ENCODE measurements around the gene GMDS. TPM values are rescaled to one million over a fixed set of nuclear protein-coding genes. Genes with fewer than 3 reads are reported as not detected.

GMDS gene
- total RNA-seq, 2 experiments from 2014 or later, result 33.2 to 33.5 TPM

DNA sequence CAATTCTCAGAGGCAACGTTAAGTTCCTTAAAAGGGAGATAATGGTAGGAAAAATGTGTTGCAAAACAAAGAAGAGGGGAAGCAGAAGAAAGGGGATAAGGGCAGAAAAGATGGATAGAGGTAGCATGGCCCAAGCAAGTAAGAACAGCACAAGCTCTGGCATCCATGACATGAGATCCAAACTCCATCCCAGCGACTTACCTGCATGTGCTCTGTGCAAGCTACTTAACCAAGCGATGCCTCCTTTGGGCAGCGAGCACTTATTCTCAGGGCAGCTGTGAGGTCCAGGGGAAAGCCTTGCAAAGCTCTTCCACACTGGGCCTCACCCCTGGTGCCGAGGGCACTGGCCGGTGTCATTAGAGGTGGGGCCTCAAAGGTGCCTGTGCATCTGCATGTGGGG is 340.5 kb downstream of the GMDS start:
- no peaks in the 10 kb centered on the region for H3K27me3 Mint-ChIP-seq

DNA sequence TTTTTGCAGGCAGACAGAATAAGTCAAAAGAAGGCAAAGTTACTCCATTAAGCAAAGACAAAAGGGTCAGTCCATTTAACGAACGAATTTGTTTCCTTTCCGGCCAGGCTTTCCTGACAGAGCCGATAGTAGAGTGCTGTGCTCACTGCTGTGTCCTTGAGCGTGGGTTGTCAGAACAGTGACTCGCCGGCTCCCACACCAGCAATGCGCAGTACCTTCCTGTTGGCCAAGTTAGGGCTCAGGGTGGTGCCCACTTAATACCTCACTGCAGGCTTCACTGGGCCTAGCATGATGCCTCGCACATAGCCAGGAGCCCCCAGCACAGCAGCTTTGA is 341.0 kb downstream of the GMDS start:
- H3K4me1 Mint-ChIP-seq, result no peaks in the 10 kb centered on the region
- ATAC-seq (no peak), DNase-seq (no peak)
- H3K9me3 Mint-ChIP-seq (ENCODE audit: low read depth), result no peaks in the 10 kb centered on the region
- no peak overlapping the region for H3K4me3 Mint-ChIP-seq
- ChIA-PET POLR2A (no interaction called here), CTCF (no interaction called here)
- H3K36me3 Mint-ChIP-seq (ENCODE audit: low read depth), result peaks cover 5% of the 10 kb centered on the region
- no peak overlapping the region for H3K27ac Mint-ChIP-seq
- no peaks in the 10 kb centered on the region for H3K27me3 Mint-ChIP-seq
- intact Hi-C loops (cut with DNase I, micrococcal nuclease), result no loop called here

More for the DNA sequence above, 340.5 kb downstream of the GMDS start:
- ATAC-seq (no peak), DNase-seq (no peak)
- Mint-ChIP-seq H3K4me3 (no peak overlapping the region), H3K36me3 (ENCODE audit: low read depth) (peaks cover 6% of the 10 kb centered on the region), H3K9me3 (ENCODE audit: low read depth) (no peaks in the 10 kb centered on the region), H3K4me1 (no peaks in the 10 kb centered on the region), H3K27ac (no peak overlapping the region)
- ChIA-PET POLR2A (no interaction called here), CTCF (no interaction called here)
- intact Hi-C loops (cut with DNase I, micrococcal nuclease), result no loop called here

- ChIA-PET CTCF (no interaction called here), POLR2A (no interaction called here)
- no peaks in the 10 kb centered on the region for H3K9me3 Mint-ChIP-seq (ENCODE audit: low read depth)
- no peak overlapping the region for H3K4me3 Mint-ChIP-seq
- peaks cover 1% of the 10 kb centered on the region for H3K36me3 Mint-ChIP-seq (ENCODE audit: low read depth)
- DNase-seq, result no peak
- no peaks in the 10 kb centered on the region for H3K27me3 Mint-ChIP-seq
- intact Hi-C loops (cut with DNase I, micrococcal nuclease), result no loop called here
- ATAC-seq, result no peak
- H3K27ac Mint-ChIP-seq, result no peak overlapping the region
- no peaks in the 10 kb centered on the region for H3K4me1 Mint-ChIP-seq
Observed at GRCh38 chr6:1903780-1904465, 341.5 kb downstream of the GMDS start.

DNA sequence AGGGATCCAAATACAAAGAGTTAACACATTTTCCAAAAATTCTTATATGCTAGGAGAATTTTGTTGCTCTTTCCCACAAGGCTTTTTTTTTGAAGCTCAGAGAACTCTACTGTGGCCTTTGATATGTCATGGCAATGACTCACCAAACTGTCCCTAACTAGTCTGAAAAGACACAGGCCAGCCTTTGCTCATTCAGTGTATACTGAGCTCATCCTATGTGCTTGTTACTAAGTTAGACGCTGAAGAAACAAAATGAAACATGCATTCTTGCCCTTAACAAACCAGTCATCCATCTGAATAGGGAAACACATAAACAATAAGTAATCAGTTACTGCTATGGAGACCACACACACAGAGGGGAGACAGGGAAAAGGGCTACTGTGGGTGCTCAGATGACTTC is 343.8 kb downstream of the GMDS start:
- DNase-seq (no peak), ATAC-seq (peak; percentile 86)
- CTCF ChIA-PET, result interaction anchor here (1.2 kb wide), 1 partner anchor 8 kb away, joined by 4 read pairs; no protein-coding TSS in a partner anchor
- H3K4me3 Mint-ChIP-seq, result no peak overlapping the region
- POLR2A ChIA-PET, result interaction anchor here (0.7 kb wide), 1 partner anchor 17 kb away, joined by 4 read pairs; no protein-coding TSS in a partner anchor
- no peaks in the 10 kb centered on the region for H3K27me3 Mint-ChIP-seq
- no peak overlapping the region for H3K27ac Mint-ChIP-seq
- H3K9me3 Mint-ChIP-seq (ENCODE audit: low read depth), result no peaks in the 10 kb centered on the region
- no peaks in the 10 kb centered on the region for H3K36me3 Mint-ChIP-seq (ENCODE audit: low read depth)
- intact Hi-C loops (cut with DNase I, micrococcal nuclease), result no loop called here
- no peaks in the 10 kb centered on the region for H3K4me1 Mint-ChIP-seq

GRCh38 chr6:1896897-1897296 is 348.5 kb downstream of the GMDS start:
- Mint-ChIP-seq H3K27ac (no peak overlapping the region), H3K4me1 (no peaks in the 10 kb centered on the region), H3K36me3 (ENCODE audit: low read depth) (no peaks in the 10 kb centered on the region), H3K27me3 (no peaks in the 10 kb centered on the region), H3K9me3 (ENCODE audit: low read depth) (no peaks in the 10 kb centered on the region), H3K4me3 (no peak overlapping the region)
- intact Hi-C loops (cut with DNase I, micrococcal nuclease), result no loop called here
- ChIA-PET POLR2A (no interaction called here), CTCF (no interaction called here)
- DNase-seq (no peak), ATAC-seq (no peak)

DNA sequence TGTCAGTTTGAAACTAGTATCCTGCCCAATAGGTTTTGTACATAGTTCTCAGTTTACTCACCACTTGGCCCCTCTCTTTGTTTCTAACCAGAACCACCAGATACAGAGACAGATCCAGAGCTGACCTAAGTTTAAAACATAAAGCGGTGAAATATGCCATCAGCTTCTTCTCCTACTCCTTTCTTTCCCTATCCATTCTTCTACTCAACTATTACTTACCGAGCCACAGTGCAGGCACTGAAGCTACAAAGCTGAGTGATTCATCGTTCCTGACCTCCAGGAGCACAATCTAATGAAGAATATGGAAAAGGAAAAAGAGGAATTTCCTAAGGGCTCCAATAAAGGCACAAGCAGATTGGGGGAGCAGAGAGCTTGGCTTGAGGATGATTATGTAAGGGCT is 349.7 kb downstream of the GMDS start:
- DNase-seq, result no peak
- Mint-ChIP-seq H3K36me3 (ENCODE audit: low read depth) (peaks cover 3% of the 10 kb centered on the region), H3K27me3 (no peaks in the 10 kb centered on the region), H3K9me3 (ENCODE audit: low read depth) (peaks cover 2% of the 10 kb centered on the region), H3K27ac (no peak overlapping the region), H3K4me1 (peaks cover 9% of the 10 kb centered on the region), H3K4me3 (no peak overlapping the region)
- ATAC-seq, result no peak
- POLR2A ChIA-PET, result no interaction called here
- intact Hi-C loops (cut with DNase I, micrococcal nuclease), result no loop called here
- CTCF ChIA-PET, result interaction anchor here (0.6 to 0.8 kb wide), 2 partner anchors 289 to 354 kb away, joined by 3 to 4 read pairs; no protein-coding TSS in a partner anchor

- H3K27me3 Mint-ChIP-seq, result no peaks in the 10 kb centered on the region
- peaks cover 15% of the 10 kb centered on the region for H3K4me1 Mint-ChIP-seq
- ChIA-PET POLR2A (no interaction called here), CTCF (no interaction called here)
- no peak overlapping the region for H3K4me3 Mint-ChIP-seq
- ATAC-seq, result no peak
- intact Hi-C loops (cut with DNase I, micrococcal nuclease), result no loop called here
- H3K9me3 Mint-ChIP-seq (ENCODE audit: low read depth), result peaks cover 2% of the 10 kb centered on the region
- no peak for DNase-seq
- H3K27ac Mint-ChIP-seq, result no peak overlapping the region
- H3K36me3 Mint-ChIP-seq (ENCODE audit: low read depth), result peaks cover 8% of the 10 kb centered on the region
Observed at GRCh38 chr6:1894954-1895353, 350.5 kb downstream of the GMDS start.

GRCh38 chr6:1893470-1894130 is 351.8 kb downstream of the GMDS start:
- Mint-ChIP-seq H3K4me3 (no peak overlapping the region), H3K27ac (no peak overlapping the region), H3K27me3 (no peaks in the 10 kb centered on the region), H3K36me3 (ENCODE audit: low read depth) (peaks cover 8% of the 10 kb centered on the region), H3K4me1 (peaks cover 15% of the 10 kb centered on the region), H3K9me3 (ENCODE audit: low read depth) (peaks cover 2% of the 10 kb centered on the region)
- intact Hi-C loops (cut with DNase I, micrococcal nuclease), result no loop called here
- no peak for DNase-seq
- ChIA-PET CTCF (interaction anchor here (0.6 to 1.6 kb wide), 4 partner anchors 8 to 741 kb away, joined by 3 to 4 read pairs (median 3); no protein-coding TSS in a partner anchor), POLR2A (no interaction called here)
- no peak for ATAC-seq

DNA sequence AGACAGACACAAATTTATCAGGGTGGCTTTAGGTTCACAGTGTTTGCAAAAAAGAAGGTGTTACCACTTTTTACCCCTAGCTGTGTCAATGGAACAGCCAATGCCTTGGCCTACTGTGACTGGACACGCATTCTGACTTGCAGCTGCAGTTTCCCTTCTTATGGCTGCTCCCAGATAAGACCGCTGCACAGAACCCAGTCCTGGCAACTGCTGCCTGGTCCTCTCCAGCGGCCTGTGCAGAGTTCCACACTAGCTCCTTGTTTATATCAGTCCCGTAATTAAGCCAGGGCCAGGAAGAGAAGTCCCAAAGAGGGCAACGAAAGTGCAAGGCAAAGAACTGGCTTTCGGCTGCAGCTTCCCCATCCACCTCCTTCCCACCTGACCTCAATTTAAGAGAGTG is 352.7 kb downstream of the GMDS start:
- ATAC-seq, result no peak
- ChIA-PET POLR2A (no interaction called here), CTCF (interaction anchor here (0.5 to 1.6 kb wide), 3 partner anchors 9 to 369 kb away, joined by 3 to 4 read pairs (median 3); no protein-coding TSS in a partner anchor)
- peaks cover 15% of the 10 kb centered on the region for H3K4me1 Mint-ChIP-seq
- no peak for DNase-seq
- intact Hi-C loops (cut with DNase I, micrococcal nuclease), result no loop called here
- no peaks in the 10 kb centered on the region for H3K27me3 Mint-ChIP-seq
- peaks cover 2% of the 10 kb centered on the region for H3K9me3 Mint-ChIP-seq (ENCODE audit: low read depth)
- H3K27ac Mint-ChIP-seq, result no peak overlapping the region
- H3K36me3 Mint-ChIP-seq (ENCODE audit: low read depth), result peaks cover 8% of the 10 kb centered on the region
- H3K4me3 Mint-ChIP-seq, result no peak overlapping the region

GRCh38 chr6:1890987-1891386 is 354.4 kb downstream of the GMDS start:
- Mint-ChIP-seq H3K36me3 (ENCODE audit: low read depth) (peaks cover 8% of the 10 kb centered on the region), H3K27me3 (no peaks in the 10 kb centered on the region), H3K4me3 (no peak overlapping the region), H3K4me1 (peaks cover 15% of the 10 kb centered on the region), H3K27ac (no peak overlapping the region), H3K9me3 (ENCODE audit: low read depth) (peaks cover 2% of the 10 kb centered on the region)
- intact Hi-C loops (cut with DNase I, micrococcal nuclease), result no loop called here
- ChIA-PET CTCF (no interaction called here), POLR2A (no interaction called here)
- no peak for DNase-seq
- peak; percentile 74 for ATAC-seq

DNA sequence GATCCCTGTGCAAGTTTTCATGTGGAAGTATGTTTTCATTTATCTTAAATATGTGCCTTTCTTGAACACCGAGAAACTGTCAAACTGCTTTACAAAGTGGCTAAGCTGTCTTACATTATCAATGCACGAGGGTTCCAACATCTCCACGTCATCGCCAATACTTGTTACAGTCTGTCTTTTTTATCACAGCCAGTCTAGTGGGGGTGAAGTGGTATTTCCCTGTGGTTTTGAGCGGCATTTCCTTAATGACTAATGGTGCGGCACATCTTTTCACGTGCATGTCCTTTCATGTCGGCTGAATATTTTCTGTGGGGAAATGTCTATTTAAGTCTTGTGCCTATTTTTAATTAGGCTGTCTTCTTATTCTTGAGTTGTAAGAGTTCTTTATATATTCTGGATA is 355.3 kb downstream of the GMDS start:
- intact Hi-C loops (cut with DNase I, micrococcal nuclease), result no loop called here
- Mint-ChIP-seq H3K27me3 (no peaks in the 10 kb centered on the region), H3K4me3 (no peak overlapping the region), H3K27ac (no peak overlapping the region), H3K9me3 (ENCODE audit: low read depth) (peaks cover 2% of the 10 kb centered on the region), H3K4me1 (peaks cover 15% of the 10 kb centered on the region), H3K36me3 (ENCODE audit: low read depth) (peaks cover 8% of the 10 kb centered on the region)
- ATAC-seq (no peak), DNase-seq (no peak)
- POLR2A ChIA-PET, result no interaction called here
- CTCF ChIA-PET, result no interaction called here

DNA sequence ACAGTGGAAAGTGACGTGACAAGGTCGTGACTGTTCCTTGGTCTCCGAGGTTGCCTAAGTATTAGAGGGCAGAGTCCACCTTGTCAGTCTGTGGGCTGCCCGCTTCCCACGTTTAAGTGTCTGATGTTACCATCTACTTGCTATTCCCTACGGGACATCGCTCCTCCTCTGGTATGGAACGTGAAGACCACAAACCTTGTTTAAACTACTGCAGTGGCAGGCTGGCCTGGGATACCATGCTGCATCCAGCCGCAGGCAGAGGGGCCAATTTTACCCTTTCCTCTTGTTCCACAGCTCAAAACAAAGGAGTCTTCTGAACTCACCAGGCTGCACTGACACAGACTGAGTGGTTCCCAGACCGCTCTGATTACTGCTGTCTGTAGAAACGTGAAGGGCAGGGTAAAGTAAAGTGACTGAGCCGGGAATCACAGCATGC is 359.8 kb downstream of the GMDS start:
- DNase-seq (no peak), ATAC-seq (no peak)
- Mint-ChIP-seq H3K27ac (no peak overlapping the region), H3K36me3 (ENCODE audit: low read depth) (peaks cover 5% of the 10 kb centered on the region), H3K27me3 (no peaks in the 10 kb centered on the region), H3K4me3 (no peak overlapping the region), H3K9me3 (ENCODE audit: low read depth) (no peaks in the 10 kb centered on the region), H3K4me1 (peaks cover 5% of the 10 kb centered on the region)
- CTCF ChIA-PET, result interaction anchor here (0.8 kb wide), 1 partner anchor 187 kb away, joined by 3 read pairs; no protein-coding TSS in a partner anchor
- POLR2A ChIA-PET, result no interaction called here
- intact Hi-C loops (cut with DNase I, micrococcal nuclease), result no loop called here
